ENCODE data around the gene LNX2. TPM values are rescaled to one million over a fixed set of nuclear protein-coding genes. Genes with fewer than 3 reads are reported as not detected.

LNX2 gene
- total and polyA plus RNA-seq, 7 experiments from 2014 or later = 3.2 to 10.7 (median 4.5) TPM

DNA sequence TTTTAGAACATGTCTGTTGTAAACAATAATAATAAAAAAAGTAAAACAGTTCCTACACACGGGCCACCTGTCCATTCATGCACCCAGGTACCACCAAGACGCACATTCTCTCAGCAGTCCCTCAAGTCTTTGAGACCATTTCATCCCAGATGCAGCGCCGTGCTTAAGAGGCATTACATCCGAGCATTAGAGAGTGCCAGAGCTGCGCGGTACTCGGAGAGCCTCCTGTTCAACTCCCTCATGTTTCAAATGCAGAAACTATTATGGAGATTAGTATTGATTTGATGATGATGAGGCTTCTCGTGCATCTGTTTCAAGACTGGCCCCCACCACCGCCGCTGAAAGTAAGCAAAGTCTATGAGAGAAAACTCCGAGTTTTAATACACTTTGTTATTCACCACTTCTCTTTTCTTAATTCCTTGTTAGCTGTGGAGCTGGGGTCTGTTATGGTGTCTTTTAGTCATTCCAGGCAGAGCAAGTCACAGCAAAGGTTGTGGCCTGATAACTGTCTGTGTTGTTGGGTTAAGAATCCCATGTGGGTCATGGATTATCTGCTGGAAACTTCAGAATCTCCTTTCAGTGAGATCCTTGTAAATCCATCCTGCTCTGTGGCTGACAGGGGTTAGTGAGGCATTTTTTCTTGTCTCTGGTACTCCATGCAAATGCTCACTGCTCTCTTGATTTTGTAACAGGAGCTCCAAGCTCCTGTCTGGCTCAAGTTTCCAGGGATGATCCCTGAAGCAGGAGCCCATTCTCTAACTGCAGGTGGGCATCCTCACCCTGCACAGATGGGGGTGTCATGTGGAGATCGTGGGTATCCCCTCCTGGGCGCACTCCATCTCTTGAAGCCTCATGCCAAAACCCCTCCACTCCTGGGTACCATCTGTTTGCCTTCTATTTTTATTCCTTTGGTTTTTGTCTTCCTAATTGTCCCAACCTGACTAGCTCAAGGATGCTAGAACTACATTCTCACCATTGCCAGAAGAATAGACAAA, 95.1 kb downstream of the LNX2 start:
- H3K4me3 Mint-ChIP-seq = no peak overlapping the region
- ATAC-seq (no peak), DNase-seq (no peak)
- no peak overlapping the region for H3K27ac ChIP-seq (ENCODE audit: low read depth, low read length)
- H3K27ac Mint-ChIP-seq = no peak overlapping the region
- CTCF ChIA-PET = interaction anchor here (0.5 kb wide), 1 partner anchor 14 kb away, joined by 3 read pairs; no protein-coding TSS in a partner anchor
- H3K4me1 ChIP-seq (ENCODE audit: control insufficient read depth in 2 of 2, insufficient read depth in 2 of 2, low read length in 2 of 2) = no peaks in the 10 kb centered on the region
- no peak overlapping the region for H3K4me3 ChIP-seq (ENCODE audit: low read length)
- peaks cover 0 to 15% (median 6%) of the 10 kb centered on the region in 5 donors for H3K27me3 Mint-ChIP-seq
- H3K27me3 ChIP-seq (ENCODE audit: control insufficient read depth in 2 of 2, insufficient read depth in 2 of 2, low read length in 2 of 2) = no peaks in the 10 kb centered on the region
- peaks cover 0 to 7% (median 0%) of the 10 kb centered on the region in 11 donors for H3K9me3 Mint-ChIP-seq
- no peaks in the 10 kb centered on the region for H3K36me3 ChIP-seq (ENCODE audit: control insufficient read depth in 2 of 3, insufficient read depth in 3 of 3, low read length in 3 of 3)
- H3K36me3 Mint-ChIP-seq = peaks cover 0 to 3% (median 0%) of the 10 kb centered on the region in 5 donors
- no peaks in the 10 kb centered on the region for H3K9me3 ChIP-seq (ENCODE audit: control insufficient read depth in 2 of 3, low read length in 3 of 3)
- H3K4me1 Mint-ChIP-seq = peaks cover 0 to 5% (median 0%) of the 10 kb centered on the region in 7 donors
- intact Hi-C loops (cut with micrococcal nuclease) = no loop called here
- POLR2A ChIA-PET = no interaction called here

DNA sequence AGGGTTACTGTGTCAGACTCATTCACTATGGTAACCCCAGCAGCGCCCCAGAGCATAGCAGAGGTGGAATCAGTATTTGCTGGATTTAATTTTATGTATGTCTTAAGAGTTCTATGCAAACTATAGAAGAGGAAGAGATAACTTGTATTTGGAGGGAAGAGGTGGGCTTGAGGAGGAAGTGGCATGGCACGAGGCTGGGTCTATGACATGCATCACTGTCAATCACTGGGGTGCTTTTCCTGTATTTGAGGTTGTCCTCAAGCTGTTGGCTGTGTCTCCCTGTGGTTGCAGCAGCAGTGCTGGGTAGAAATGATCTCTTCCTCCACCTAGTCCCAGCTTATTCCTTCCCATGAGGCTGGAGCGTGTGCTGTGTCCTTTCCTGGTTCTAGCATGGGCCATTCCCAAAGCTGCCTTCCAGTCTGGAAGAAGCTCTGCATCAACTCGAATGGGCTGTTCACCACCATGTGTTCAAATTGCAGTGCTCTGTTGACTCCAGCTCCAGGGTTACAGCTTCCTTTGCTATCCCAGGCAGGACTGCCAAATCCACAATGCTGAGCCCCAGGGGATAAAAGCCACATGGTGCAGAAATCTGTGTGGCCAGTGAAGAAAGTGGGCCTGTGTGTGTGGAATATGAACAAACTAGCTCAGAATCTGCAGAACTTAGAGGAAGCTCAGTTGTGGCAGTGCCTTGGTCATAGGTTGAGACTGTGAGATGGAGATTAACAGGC, 96.8 kb downstream of the LNX2 start:
- H3K27me3 Mint-ChIP-seq = peaks cover 0 to 16% (median 15%) of the 10 kb centered on the region in 5 donors
- ATAC-seq (no peak), DNase-seq (no peak)
- Histone ChIP-seq H3K4me1 (ENCODE audit: control insufficient read depth in 2 of 2, insufficient read depth in 2 of 2, low read length in 2 of 2) (no peaks in the 10 kb centered on the region), H3K27ac (ENCODE audit: low read depth, low read length) (no peak overlapping the region), H3K9me3 (ENCODE audit: control insufficient read depth in 2 of 3, low read length in 3 of 3) (no peaks in the 10 kb centered on the region), H3K36me3 (ENCODE audit: control insufficient read depth in 2 of 3, insufficient read depth in 3 of 3, low read length in 3 of 3) (no peaks in the 10 kb centered on the region), H3K4me3 (ENCODE audit: low read length) (no peak overlapping the region), H3K27me3 (ENCODE audit: control insufficient read depth in 2 of 2, insufficient read depth in 2 of 2, low read length in 2 of 2) (no peaks in the 10 kb centered on the region)
- H3K9me3 Mint-ChIP-seq = peaks cover 0 to 5% (median 0%) of the 10 kb centered on the region in 11 donors
- intact Hi-C loops (cut with micrococcal nuclease) = no loop called here
- ChIA-PET CTCF (interaction anchor here (0.6 to 1.4 kb wide), 3 partner anchors 9 to 303 kb away, joined by 3 to 4 read pairs (median 4); no protein-coding TSS in a partner anchor), POLR2A (no interaction called here)
- no peak overlapping the region for H3K4me3 Mint-ChIP-seq
- peaks cover 0 to 3% (median 0%) of the 10 kb centered on the region in 5 donors for H3K36me3 Mint-ChIP-seq
- no peak overlapping the region for H3K27ac Mint-ChIP-seq
- H3K4me1 Mint-ChIP-seq = peaks cover 0 to 5% (median 0%) of the 10 kb centered on the region in 7 donors

DNA sequence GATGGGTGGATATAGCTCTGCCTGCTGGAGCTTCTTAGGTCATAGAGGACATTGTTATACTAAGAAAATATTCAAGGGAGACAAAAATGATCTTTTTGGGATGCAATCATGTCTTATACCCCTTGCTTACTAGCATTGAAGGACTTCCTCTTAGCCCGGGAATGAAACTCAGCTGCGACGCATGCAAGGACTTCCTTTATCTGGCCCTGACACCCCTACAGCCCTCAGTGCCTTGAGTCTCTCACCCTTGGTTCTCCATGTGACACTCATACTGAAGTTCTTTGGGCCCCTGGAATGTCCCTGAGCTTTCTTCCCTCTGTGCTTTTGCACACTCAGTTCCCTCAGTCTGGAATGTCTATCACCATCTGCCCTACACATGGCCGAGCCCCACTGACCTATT, 97.5 kb downstream of the LNX2 start:
- Mint-ChIP-seq H3K4me3 (no peak overlapping the region), H3K27ac (no peak overlapping the region), H3K36me3 (no peaks in the 10 kb centered on the region), H3K27me3 (peaks cover 4 to 21% (median 15%) of the 10 kb centered on the region in 5 donors), H3K9me3 (no peaks in the 10 kb centered on the region), H3K4me1 (peaks cover 0 to 5% (median 0%) of the 10 kb centered on the region in 7 donors)
- ChIA-PET POLR2A (no interaction called here), CTCF (interaction anchor here (1.4 kb wide), 1 partner anchor 10 kb away, joined by 4 read pairs; no protein-coding TSS in a partner anchor)
- Histone ChIP-seq H3K4me1 (ENCODE audit: control insufficient read depth in 2 of 2, insufficient read depth in 2 of 2, low read length in 2 of 2) (no peaks in the 10 kb centered on the region), H3K9me3 (ENCODE audit: control insufficient read depth in 2 of 3, low read length in 3 of 3) (no peaks in the 10 kb centered on the region), H3K27ac (ENCODE audit: low read depth, low read length) (no peak overlapping the region), H3K4me3 (ENCODE audit: low read length) (no peak overlapping the region), H3K27me3 (ENCODE audit: control insufficient read depth in 2 of 2, insufficient read depth in 2 of 2, low read length in 2 of 2) (no peaks in the 10 kb centered on the region), H3K36me3 (ENCODE audit: control insufficient read depth in 2 of 3, insufficient read depth in 3 of 3, low read length in 3 of 3) (no peaks in the 10 kb centered on the region)
- DNase-seq = no peak
- ATAC-seq = no peak
- intact Hi-C loops (cut with micrococcal nuclease) = no loop called here

DNA sequence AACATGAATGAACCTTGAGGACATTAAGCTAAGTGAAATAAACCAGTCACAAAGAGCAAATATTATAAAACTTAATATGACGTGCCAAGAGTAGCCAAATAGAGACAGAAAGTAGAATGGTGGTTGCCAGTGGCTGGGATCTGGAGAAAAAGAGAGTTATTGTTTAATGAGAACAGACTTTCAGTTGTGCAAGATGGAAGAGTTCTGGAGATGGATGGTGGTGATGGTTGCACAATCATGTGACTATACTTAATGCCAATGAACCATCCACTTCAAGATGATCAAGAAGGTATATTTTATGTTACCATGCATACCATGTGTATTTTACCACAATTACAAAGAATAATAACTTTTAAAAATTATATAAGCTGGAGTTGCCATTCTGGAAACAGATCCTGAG, 104.2 kb downstream of the LNX2 start:
- no peak for ATAC-seq
- no peak overlapping the region for H3K4me3 Mint-ChIP-seq
- H3K27ac Mint-ChIP-seq = no peak overlapping the region

DNA sequence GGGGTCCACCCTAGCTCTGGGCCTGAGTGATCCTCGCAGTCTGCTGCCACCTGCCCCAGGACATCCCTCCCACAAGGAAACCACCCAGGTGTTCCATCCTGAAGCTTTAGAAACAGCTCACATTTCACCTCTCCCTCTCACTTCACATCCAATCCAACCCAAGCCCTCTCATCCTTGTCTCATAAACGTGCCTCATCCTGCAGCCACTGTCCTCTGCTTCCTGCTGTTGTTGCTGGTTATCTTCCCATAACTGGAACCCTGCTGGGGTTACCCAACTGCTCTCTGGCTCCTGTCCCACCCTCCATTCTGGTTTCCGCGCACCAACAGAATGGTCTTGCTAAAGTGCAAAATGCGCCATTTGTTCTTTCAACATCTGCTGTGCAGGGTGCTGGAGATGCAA, 110.2 kb downstream of the LNX2 start:
- CTCF ChIA-PET = interaction anchor here (1.1 kb wide), 1 partner anchor 54 kb away, joined by 3 read pairs; no protein-coding TSS in a partner anchor
- H3K4me3 ChIP-seq (ENCODE audit: low read length) = no peak overlapping the region
- no peak overlapping the region for H3K27ac Mint-ChIP-seq
- DNase-seq (no peak), ATAC-seq (no peak)
- H3K4me1 Mint-ChIP-seq = peaks cover 0 to 6% (median 0%) of the 10 kb centered on the region in 7 donors
- POLR2A ChIA-PET = interaction anchor here (0.6 kb wide), 1 partner anchor 53 kb away, joined by 3 read pairs; no protein-coding TSS in a partner anchor
- H3K36me3 Mint-ChIP-seq = peaks cover 0 to 3% (median 0%) of the 10 kb centered on the region in 5 donors
- H3K9me3 ChIP-seq (ENCODE audit: control insufficient read depth in 2 of 3, low read length in 3 of 3) = no peaks in the 10 kb centered on the region
- no peaks in the 10 kb centered on the region for H3K27me3 ChIP-seq (ENCODE audit: control insufficient read depth in 2 of 2, insufficient read depth in 2 of 2, low read length in 2 of 2)
- H3K27me3 Mint-ChIP-seq = peaks cover 0 to 21% (median 7%) of the 10 kb centered on the region in 5 donors
- H3K36me3 ChIP-seq (ENCODE audit: control insufficient read depth in 2 of 3, insufficient read depth in 3 of 3, low read length in 3 of 3) = no peaks in the 10 kb centered on the region
- intact Hi-C loops (cut with micrococcal nuclease) = no loop called here
- H3K27ac ChIP-seq (ENCODE audit: low read depth, low read length) = no peak overlapping the region
- H3K4me1 ChIP-seq (ENCODE audit: control insufficient read depth in 2 of 2, insufficient read depth in 2 of 2, low read length in 2 of 2) = no peaks in the 10 kb centered on the region
- peaks cover 0 to 4% (median 0%) of the 10 kb centered on the region in 11 donors for H3K9me3 Mint-ChIP-seq
- H3K4me3 Mint-ChIP-seq = no peak overlapping the region

More for the DNA sequence above, 104.2 kb downstream of the LNX2 start:
- ChIA-PET CTCF (interaction anchor here (0.5 kb wide), 1 partner anchor 13 kb away, joined by 3 read pairs; no protein-coding TSS in a partner anchor), POLR2A (no interaction called here)
- intact Hi-C loops (cut with micrococcal nuclease) = no loop called here
- H3K4me1 ChIP-seq (ENCODE audit: control insufficient read depth in 2 of 2, insufficient read depth in 2 of 2, low read length in 2 of 2) = no peaks in the 10 kb centered on the region
- H3K9me3 Mint-ChIP-seq = peaks cover 0 to 5% (median 0%) of the 10 kb centered on the region in 11 donors
- no peaks in the 10 kb centered on the region for H3K4me1 Mint-ChIP-seq
- H3K27ac ChIP-seq (ENCODE audit: low read depth, low read length) = no peak overlapping the region
- no peak for DNase-seq
- no peaks in the 10 kb centered on the region for H3K9me3 ChIP-seq (ENCODE audit: control insufficient read depth in 2 of 3, low read length in 3 of 3)
- H3K27me3 ChIP-seq (ENCODE audit: control insufficient read depth in 2 of 2, insufficient read depth in 2 of 2, low read length in 2 of 2) = no peaks in the 10 kb centered on the region
- H3K4me3 ChIP-seq (ENCODE audit: low read length) = no peak overlapping the region
- H3K36me3 ChIP-seq (ENCODE audit: control insufficient read depth in 2 of 3, insufficient read depth in 3 of 3, low read length in 3 of 3) = no peaks in the 10 kb centered on the region
- peaks cover 17 to 39% (median 23%) of the 10 kb centered on the region in 5 donors for H3K27me3 Mint-ChIP-seq
- H3K36me3 Mint-ChIP-seq = peaks cover 0 to 3% (median 0%) of the 10 kb centered on the region in 5 donors

DNA sequence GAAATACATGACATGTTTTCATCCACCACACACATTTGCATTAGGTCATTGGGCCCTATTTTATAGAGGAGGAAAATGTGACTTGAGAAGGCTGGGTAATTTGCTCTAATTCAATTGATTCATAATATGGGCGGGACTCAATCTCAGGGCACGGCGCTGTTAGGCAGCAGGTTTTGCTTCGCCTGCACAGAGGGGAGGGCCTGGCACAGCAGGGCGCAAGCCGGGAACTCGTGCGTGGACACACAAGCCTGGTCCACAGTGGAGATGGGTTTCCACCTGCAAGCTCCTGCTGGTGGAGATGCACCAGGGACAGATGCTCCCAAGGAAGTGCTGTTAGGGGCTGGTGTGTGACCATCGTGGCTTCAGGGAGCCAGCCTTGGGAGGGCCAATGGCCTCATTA, 111.5 kb downstream of the LNX2 start:
- no peak for ATAC-seq
- DNase-seq = no peak
- no peak overlapping the region for H3K4me3 Mint-ChIP-seq
- H3K9me3 Mint-ChIP-seq = peaks cover 0 to 4% (median 0%) of the 10 kb centered on the region in 11 donors
- H3K27me3 Mint-ChIP-seq = peaks cover 0 to 21% (median 7%) of the 10 kb centered on the region in 5 donors
- H3K36me3 ChIP-seq (ENCODE audit: control insufficient read depth in 2 of 3, insufficient read depth in 3 of 3, low read length in 3 of 3) = no peaks in the 10 kb centered on the region
- no peaks in the 10 kb centered on the region for H3K27me3 ChIP-seq (ENCODE audit: control insufficient read depth in 2 of 2, insufficient read depth in 2 of 2, low read length in 2 of 2)
- CTCF ChIA-PET = interaction anchor here (1.1 kb wide), 1 partner anchor 53 kb away, joined by 3 read pairs; no protein-coding TSS in a partner anchor
- no peaks in the 10 kb centered on the region for H3K4me1 ChIP-seq (ENCODE audit: control insufficient read depth in 2 of 2, insufficient read depth in 2 of 2, low read length in 2 of 2)
- intact Hi-C loops (cut with micrococcal nuclease) = no loop called here
- no peak overlapping the region for H3K27ac Mint-ChIP-seq
- POLR2A ChIA-PET = no interaction called here
- peaks cover 0 to 6% (median 0%) of the 10 kb centered on the region in 7 donors for H3K4me1 Mint-ChIP-seq
- no peak overlapping the region for H3K4me3 ChIP-seq (ENCODE audit: low read length)
- no peak overlapping the region for H3K27ac ChIP-seq (ENCODE audit: low read depth, low read length)
- H3K36me3 Mint-ChIP-seq = peaks cover 0 to 3% (median 0%) of the 10 kb centered on the region in 5 donors
- H3K9me3 ChIP-seq (ENCODE audit: control insufficient read depth in 2 of 3, low read length in 3 of 3) = no peaks in the 10 kb centered on the region

Data from naive thymus-derived CD4-positive, alpha-beta T cell (primary cell).